HEK293 (cell line): ENCODE results near the gene KLHDC3.

Source experiments
- CTCF ChIA-PET: fragments of 350-600 bp; formaldehyde crosslinking; extraction: SDS; loops from one replicate; lab custom pipeline; 2021; ENCODE audit warnings: antibody characterized with exemption; lab: Yijun Ruan, JAX
- POLR2A ChIA-PET: fragments of 300-600 bp; formaldehyde crosslinking; extraction: SDS; loops from one replicate; lab custom pipeline; 2020; ENCODE audit warnings: antibody characterized with exemption, inconsistent platforms; lab: Yijun Ruan, JAX
- H3K27ac ChIP-seq: fragments of 200-500 bp; sonication (Bioruptor generic); 2 replicates; pipeline ENCODE4 v1.5.1; 2014; ENCODE audit warnings: low read depth, low read length, control low read depth, inconsistent platforms; ENCODE audit errors: extremely low read depth
- H3K36me3 ChIP-seq, 2 experiments: fragments of 200-500 bp in 1 of 2; sonication (Bioruptor generic) in 1 of 2; 1 replicate in 1 of 2; 2 replicates in 1 of 2; pipeline ENCODE4 v1.5.1; 2014 to 2017; ENCODE audit warnings: inconsistent platforms in 2 of 2, low read length in 2 of 2; ENCODE audit not compliant: control insufficient read depth in 2 of 2, insufficient read depth in 1 of 2
- H3K4me1 ChIP-seq: fragments of 200-500 bp; sonication (Bioruptor generic); 2 replicates; pipeline ENCODE4 v1.5.1; 2014; ENCODE audit warnings: mild to moderate bottlenecking, low read length, inconsistent platforms; ENCODE audit not compliant: control insufficient read depth, insufficient read depth
- H3K4me3 ChIP-seq: 2 replicates; pipeline ENCODE4 v1.5.1; 2011; ENCODE audit warnings: low read depth, mild to moderate bottlenecking, control low read depth, low read length, moderate library complexity
- H3K9me3 ChIP-seq: fragments of 200-500 bp; sonication (Bioruptor generic); 2 replicates; pipeline ENCODE4 v1.5.1; 2014; ENCODE audit warnings: low read depth, low read length, inconsistent platforms; ENCODE audit not compliant: control insufficient read depth, insufficient read depth
- GLIS1 ChIP-seq: fragments of 450-650 bp; formaldehyde crosslinking; IDR thresholded peaks from 2 replicates; pipeline ENCODE4 v1.5.1; 2016; ENCODE audit warnings: missing biosample characterization, missing genetic modification characterization
- GLIS2 ChIP-seq: fragments of 450-650 bp; formaldehyde crosslinking; IDR thresholded peaks from 2 replicates; pipeline ENCODE4 v1.5.1; 2016; ENCODE audit warnings: missing biosample characterization, missing genetic modification characterization
- HIC1 ChIP-seq: fragments of 450-650 bp; formaldehyde crosslinking; IDR thresholded peaks from 2 replicates; pipeline ENCODE4 v1.5.1; 2016; ENCODE audit warnings: missing biosample characterization, missing genetic modification characterization
- PRDM1 ChIP-seq: fragments of 450-650 bp; formaldehyde crosslinking; IDR thresholded peaks from 2 replicates; pipeline ENCODE4; 2016; ENCODE audit warnings: missing biosample characterization, missing genetic modification characterization
- SCRT2 ChIP-seq: fragments of 450-650 bp; formaldehyde crosslinking; IDR thresholded peaks from 2 replicates; pipeline ENCODE4 v1.5.1; 2016; ENCODE audit warnings: missing biosample characterization, missing genetic modification characterization
- ZBTB48 ChIP-seq: fragments of 450-650 bp; formaldehyde crosslinking; IDR thresholded peaks from 2 replicates; pipeline ENCODE4 v1.5.1; 2016; ENCODE audit warnings: missing biosample characterization, missing genetic modification characterization
- ZFP37 ChIP-seq: fragments of 450-650 bp; formaldehyde crosslinking; IDR thresholded peaks from 2 replicates; pipeline ENCODE4 v1.5.1; 2016; ENCODE audit warnings: missing biosample characterization, missing genetic modification characterization
- ZNF366 ChIP-seq: fragments of 450-650 bp; formaldehyde crosslinking; conservative IDR thresholded peaks from 2 replicates; pipeline ENCODE4 v1.5.1; 2016; ENCODE audit warnings: missing biosample characterization, missing genetic modification characterization
- ZNF585B ChIP-seq: fragments of 450-650 bp; formaldehyde crosslinking; IDR thresholded peaks from 2 replicates; pipeline ENCODE4 v1.5.1; 2016; ENCODE audit warnings: missing biosample characterization, missing genetic modification characterization
- ZNF596 ChIP-seq: fragments of 450-650 bp; IDR thresholded peaks from 2 replicates; pipeline ENCODE4 v1.5.0; 2018; ENCODE audit warnings: missing biosample characterization, mild to moderate bottlenecking, missing genetic modification characterization, moderate library complexity
- ZXDB ChIP-seq: fragments of 450-650 bp; formaldehyde crosslinking; IDR thresholded peaks from 2 replicates; pipeline ENCODE4 v1.5.1; 2016; ENCODE audit warnings: missing biosample characterization, missing genetic modification characterization
- TF ChIP-seq, protein P1 (sequence below): sonication (generic); formaldehyde crosslinking; IDR thresholded peaks from 2 replicates; pipeline ENCODE4 v1.8.1; 2022; ENCODE audit warnings: mild to moderate bottlenecking, moderate library complexity, missing genetic modification reagents
- TF ChIP-seq, protein P2 (sequence below): fragments of 450-650 bp; formaldehyde crosslinking; IDR thresholded peaks from 2 replicates; pipeline ENCODE4 v1.5.1; 2016; ENCODE audit warnings: missing biosample characterization, missing genetic modification characterization

The KLHDC3 gene

DNA sequence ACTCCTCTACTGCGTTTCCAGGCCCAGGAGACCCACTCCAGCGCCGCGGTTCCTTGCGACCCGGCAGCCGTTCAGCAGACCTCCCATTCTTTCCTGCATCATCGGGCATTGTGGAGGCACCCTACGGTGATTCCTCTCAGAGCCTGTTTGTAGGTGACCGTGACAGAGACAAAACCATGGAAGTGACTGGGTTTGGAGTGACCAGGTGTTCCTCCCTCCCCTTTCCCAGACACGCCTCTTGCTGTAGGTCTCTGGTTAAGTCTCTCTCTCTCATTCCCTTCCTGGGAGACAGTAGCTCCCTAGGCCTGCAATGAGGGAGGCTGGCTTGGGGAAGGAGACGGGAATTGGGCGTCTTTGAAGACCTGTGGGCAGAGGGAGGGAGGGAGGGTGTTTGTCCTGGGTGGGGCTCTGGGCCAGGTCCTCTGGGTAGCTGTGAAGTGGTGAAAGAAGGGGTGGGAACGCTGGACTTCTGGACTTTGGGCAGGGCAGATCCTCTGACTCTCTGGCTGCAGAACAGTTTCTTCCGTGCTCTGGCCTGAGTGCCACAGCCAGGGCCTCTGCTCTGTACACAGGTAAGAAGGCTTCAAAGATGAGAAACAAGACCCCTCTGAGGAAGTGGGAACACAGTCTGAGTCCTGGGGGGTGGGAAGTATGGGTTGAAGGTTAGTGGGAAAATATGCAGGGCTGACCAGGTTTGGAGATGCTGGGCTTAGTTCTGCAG lies 46.1 kb downstream of the KLHDC3 start:
- TF ChIP-seq ZNF366 (tag by site-specific recombination) (0 out of 2 replicates have a peak, but pooled peaks have one; percentile 4), ZBTB48 (peak; percentile 22; the same call in 1 of the 2 replicates), GLIS2 (tag by site-specific recombination) (0 out of 2 replicates have a peak, but pooled peaks have one; percentile 7), SCRT2 (tag by site-specific recombination) (no peak), ZNF585B (tag by site-specific recombination) (no peak), GLIS1 (tag by site-specific recombination) (peak; percentile 33), ZFP37 (0 out of 2 replicates have a peak, but pooled peaks have one; percentile 68)
- TF ChIP-seq, protein P1, sequence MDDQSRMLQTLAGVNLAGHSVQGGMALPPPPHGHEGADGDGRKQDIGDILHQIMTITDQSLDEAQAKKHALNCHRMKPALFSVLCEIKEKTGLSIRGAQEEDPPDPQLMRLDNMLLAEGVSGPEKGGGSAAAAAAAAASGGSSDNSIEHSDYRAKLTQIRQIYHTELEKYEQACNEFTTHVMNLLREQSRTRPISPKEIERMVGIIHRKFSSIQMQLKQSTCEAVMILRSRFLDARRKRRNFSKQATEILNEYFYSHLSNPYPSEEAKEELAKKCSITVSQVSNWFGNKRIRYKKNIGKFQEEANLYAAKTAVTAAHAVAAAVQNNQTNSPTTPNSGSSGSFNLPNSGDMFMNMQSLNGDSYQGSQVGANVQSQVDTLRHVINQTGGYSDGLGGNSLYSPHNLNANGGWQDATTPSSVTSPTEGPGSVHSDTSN (CRISPR knock-in tag): 0 out of 2 replicates have a peak, but pooled peaks have one; percentile 54
- TF ChIP-seq, protein P2, sequence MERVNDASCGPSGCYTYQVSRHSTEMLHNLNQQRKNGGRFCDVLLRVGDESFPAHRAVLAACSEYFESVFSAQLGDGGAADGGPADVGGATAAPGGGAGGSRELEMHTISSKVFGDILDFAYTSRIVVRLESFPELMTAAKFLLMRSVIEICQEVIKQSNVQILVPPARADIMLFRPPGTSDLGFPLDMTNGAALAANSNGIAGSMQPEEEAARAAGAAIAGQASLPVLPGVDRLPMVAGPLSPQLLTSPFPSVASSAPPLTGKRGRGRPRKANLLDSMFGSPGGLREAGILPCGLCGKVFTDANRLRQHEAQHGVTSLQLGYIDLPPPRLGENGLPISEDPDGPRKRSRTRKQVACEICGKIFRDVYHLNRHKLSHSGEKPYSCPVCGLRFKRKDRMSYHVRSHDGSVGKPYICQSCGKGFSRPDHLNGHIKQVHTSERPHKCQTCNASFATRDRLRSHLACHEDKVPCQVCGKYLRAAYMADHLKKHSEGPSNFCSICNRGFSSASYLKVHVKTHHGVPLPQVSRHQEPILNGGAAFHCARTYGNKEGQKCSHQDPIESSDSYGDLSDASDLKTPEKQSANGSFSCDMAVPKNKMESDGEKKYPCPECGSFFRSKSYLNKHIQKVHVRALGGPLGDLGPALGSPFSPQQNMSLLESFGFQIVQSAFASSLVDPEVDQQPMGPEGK: 0 out of 2 replicates have a peak, but pooled peaks have one; percentile 2
- H3K4me3 ChIP-seq: peak overlapping the region; percentile 96
- peaks cover 20 to 56% of the 10 kb centered on the region in 2 experiments; a peak in 2 of 3 replicates for H3K36me3 ChIP-seq
- H3K4me1 ChIP-seq: peaks cover 9% of the 10 kb centered on the region
- ChIA-PET POLR2A (interaction anchor here (0.5 to 2.4 kb wide), 17 partner anchors 9 to 488 kb away, joined by 3 to 32 read pairs (median 7); partner anchors contain the start of genes CNPY3, KLHDC3, MEA1 and PEX6), CTCF (interaction anchor here (0.6 to 4.6 kb wide), 4 partner anchors 10 to 159 kb away, joined by 6 to 26 read pairs (median 10); no protein-coding TSS in a partner anchor)
- H3K9me3 ChIP-seq: no peaks in the 10 kb centered on the region
- peak overlapping the region; percentile 76 for H3K27ac ChIP-seq

DNA sequence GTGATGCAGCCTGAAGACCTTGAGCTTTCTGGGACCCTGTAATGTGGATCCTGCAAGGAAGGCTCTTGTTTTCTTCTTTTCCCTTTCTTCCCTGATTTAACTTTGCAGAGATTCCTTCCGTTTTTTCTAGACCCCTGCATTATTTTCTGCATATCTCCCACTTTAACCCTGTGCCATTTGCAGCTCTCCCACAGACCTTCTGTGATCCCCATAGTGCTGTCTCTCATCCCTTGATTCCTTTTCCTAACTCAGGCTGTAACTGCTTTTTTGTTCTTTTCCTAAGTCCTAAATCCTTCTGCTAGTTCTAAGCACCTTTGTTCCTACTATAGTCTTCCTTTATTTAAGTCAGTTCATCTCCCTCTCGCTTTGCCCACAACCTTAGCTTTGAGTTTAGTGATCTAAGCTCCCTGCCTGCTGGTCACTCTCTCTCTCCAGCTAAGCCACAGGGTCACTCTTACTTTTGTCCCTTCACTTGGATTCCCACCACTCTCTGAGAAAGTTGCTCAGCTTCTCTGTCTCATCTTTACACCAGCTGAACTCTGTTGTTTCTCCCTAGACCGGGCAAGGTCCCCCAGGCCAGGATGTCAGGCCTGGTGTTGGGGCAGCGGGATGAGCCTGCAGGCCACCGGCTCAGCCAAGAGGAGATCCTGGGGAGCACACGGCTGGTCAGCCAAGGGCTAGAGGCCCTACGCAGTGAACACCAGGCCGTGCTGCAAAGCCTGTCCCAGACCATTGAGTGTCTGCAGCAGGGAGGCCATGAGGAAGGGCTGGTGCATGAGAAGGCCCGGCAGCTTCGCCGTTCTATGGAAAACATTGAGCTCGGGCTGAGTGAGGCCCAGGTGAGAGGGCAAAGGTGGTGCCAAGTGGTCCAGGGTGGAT lies 46.9 kb downstream of the KLHDC3 start:
- H3K36me3 ChIP-seq: peaks cover 20 to 56% of the 10 kb centered on the region in 2 experiments; a peak in 2 of 3 replicates
- H3K4me1 ChIP-seq: peaks cover 9% of the 10 kb centered on the region
- ChIA-PET POLR2A (interaction anchor here (0.6 to 2.4 kb wide), 5 partner anchors 10 to 489 kb away, joined by 4 to 20 read pairs (median 5); partner anchors contain the start of gene CNPY3), CTCF (interaction anchor here (0.5 to 4.6 kb wide), 5 partner anchors 9 to 160 kb away, joined by 3 to 26 read pairs (median 6); no protein-coding TSS in a partner anchor)
- H3K27ac ChIP-seq: peak overlapping the region; percentile 11; the same call in 1 of the 2 replicates
- TF ChIP-seq PRDM1 (tag by site-specific recombination) (peak; percentile 90), HIC1 (tag by site-specific recombination) (no peak), ZXDB (tag by site-specific recombination) (no peak), ZNF596 (tag by site-specific recombination) (no peak)
- H3K4me3 ChIP-seq: peak overlapping the region; percentile 96; the same call in 1 of the 2 replicates
- no peaks in the 10 kb centered on the region for H3K9me3 ChIP-seq
